GM12865 (cell line): ENCODE data around the gene SIRT3.

Experiments
- DNase-seq: peaks from one replicate; pipeline ENCODE4 v3.0.0; 2010; ENCODE audit warnings: low read depth
- H3K4me3 ChIP-seq: 2 replicates; pipeline ENCODE4 v1.5.1; 2011; ENCODE audit warnings: mild to moderate bottlenecking, low read depth, low read length, control low read depth
- TF ChIP-seq, protein P1 (sequence below): IDR thresholded peaks from 2 replicates; pipeline ENCODE4 v1.5.1; 2011; ENCODE audit warnings: low read length, control low read depth, low read depth, inconsistent platforms; ENCODE audit not compliant: insufficient read depth; ENCODE audit errors: missing control alignments

Gene SIRT3

GRCh38 chr11:215581-216037 lies 20.5 kb downstream of the SIRT3 start:
- TF ChIP-seq, protein P1, sequence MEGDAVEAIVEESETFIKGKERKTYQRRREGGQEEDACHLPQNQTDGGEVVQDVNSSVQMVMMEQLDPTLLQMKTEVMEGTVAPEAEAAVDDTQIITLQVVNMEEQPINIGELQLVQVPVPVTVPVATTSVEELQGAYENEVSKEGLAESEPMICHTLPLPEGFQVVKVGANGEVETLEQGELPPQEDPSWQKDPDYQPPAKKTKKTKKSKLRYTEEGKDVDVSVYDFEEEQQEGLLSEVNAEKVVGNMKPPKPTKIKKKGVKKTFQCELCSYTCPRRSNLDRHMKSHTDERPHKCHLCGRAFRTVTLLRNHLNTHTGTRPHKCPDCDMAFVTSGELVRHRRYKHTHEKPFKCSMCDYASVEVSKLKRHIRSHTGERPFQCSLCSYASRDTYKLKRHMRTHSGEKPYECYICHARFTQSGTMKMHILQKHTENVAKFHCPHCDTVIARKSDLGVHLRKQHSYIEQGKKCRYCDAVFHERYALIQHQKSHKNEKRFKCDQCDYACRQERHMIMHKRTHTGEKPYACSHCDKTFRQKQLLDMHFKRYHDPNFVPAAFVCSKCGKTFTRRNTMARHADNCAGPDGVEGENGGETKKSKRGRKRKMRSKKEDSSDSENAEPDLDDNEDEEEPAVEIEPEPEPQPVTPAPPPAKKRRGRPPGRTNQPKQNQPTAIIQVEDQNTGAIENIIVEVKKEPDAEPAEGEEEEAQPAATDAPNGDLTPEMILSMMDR, result no peak
- no peak overlapping the region for H3K4me3 ChIP-seq
- no peak for DNase-seq

DNA sequence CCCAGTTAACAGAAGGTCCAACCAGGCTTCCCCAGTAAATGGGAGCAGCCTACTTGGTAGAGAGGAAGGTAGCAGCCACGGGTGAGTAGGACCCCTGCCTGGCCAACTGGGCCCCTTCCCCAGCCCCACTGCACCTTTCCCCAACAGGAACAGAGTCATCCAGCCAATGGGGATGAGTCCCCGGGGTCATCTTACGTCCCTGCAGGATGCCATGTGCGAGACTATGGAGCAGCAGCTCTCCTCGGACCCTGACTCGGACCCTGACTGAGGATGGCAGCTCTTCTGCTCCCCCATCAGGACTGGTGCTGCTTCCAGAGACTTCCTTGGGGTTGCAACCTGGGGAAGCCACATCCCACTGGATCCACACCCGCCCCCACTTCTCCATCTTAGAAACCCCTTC lies 22.1 kb downstream of the SIRT3 start:
- H3K4me3 ChIP-seq, result no peak overlapping the region
- no peak for DNase-seq
- TF ChIP-seq, protein P1, result no peak

- TF ChIP-seq, protein P1, result no peak
- H3K4me3 ChIP-seq, result no peak overlapping the region
- no peak for DNase-seq
Measured at GRCh38 chr11:213111-213510, 23.0 kb downstream of the SIRT3 start.

DNA sequence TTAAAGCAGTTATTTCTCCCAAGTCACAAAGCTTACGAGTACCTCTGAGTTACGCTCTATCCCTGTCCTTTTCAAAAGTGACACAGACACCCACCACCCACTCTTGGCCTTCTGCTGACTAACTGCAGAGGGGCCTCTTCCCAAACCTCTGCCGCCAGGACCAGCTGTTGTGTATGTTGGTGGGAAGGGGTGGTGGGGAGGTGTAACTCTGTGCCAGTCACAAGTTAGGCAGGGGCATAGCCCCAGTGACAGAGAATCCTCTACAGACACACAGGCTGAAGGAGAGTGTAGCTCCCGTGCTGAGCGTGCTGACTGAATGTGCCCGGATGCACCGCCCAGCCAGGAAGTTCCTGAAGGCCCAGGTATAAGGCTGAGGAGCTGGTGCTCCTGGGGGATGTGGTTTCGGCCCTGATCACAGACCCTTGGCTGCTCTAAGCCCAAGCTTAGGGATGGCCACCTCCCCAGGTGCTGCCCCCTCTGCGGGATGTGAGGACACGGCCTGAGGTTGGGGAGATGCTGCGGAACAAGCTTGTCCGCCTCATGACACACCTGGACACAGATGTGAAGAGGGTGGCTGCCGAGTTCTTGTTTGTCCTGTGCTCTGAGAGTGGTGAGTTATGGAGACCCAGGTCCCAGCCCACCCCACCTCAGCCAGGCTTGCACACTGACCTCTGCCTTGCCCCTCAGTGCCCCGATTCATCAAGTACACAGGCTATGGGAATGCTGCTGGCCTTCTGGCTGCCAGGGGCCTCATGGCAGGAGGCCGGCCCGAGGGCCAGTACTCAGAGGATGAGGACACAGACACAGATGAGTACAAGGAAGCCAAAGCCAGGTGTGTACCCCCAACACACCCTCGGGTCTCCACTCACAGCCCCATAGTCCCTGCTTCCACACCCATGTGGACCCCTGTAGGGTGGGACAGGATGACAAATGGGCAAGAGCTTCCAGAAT lies 23.7 kb downstream of the SIRT3 start:
- no peak overlapping the region for H3K4me3 ChIP-seq
- DNase-seq, result no peak
- TF ChIP-seq, protein P1, result no peak

- TF ChIP-seq, protein P1, result no peak
- no peak for DNase-seq
Measured at GRCh38 chr11:211741-212140, 24.4 kb downstream of the SIRT3 start.

DNA sequence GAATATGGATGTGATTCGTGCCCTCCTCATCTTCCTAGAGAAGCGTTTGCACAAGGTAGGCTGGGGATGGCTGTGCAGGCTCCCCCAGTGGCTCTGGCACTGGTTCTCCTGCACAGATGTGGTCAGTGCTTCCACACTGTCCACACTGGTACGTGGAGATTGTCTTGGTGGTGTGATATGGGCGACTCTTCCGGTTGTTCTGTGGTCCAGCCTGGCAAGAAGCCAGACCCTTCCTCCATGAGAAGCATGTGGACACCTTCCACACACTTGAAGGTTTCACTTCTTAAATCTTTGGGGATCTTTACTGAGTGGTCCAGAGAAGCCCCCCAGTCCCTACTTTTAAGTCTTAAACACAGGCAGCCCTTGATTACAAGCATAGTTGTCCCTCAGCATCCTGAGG lies 24.8 kb downstream of the SIRT3 start:
- no peak overlapping the region for H3K4me3 ChIP-seq
- no peak for DNase-seq
- TF ChIP-seq, protein P1, result no peak

More at GRCh38 chr11:211741-212140, 24.4 kb downstream of the SIRT3 start:
- H3K4me3 ChIP-seq, result no peak overlapping the region

GRCh38 chr11:210803-211180 lies 25.4 kb downstream of the SIRT3 start:
- H3K4me3 ChIP-seq, result no peak overlapping the region

More at GRCh38 chr11:210803-211180, 25.4 kb downstream of the SIRT3 start:
- TF ChIP-seq, protein P1, result no peak
- DNase-seq, result no peak
